OCI-LY1 (cell line): ENCODE data around the gene SV2C.

Source experiments
- EZH2 ChIP-seq: fragments of 200-600 bp; sonication (generic), shearing (Covaris generic); IDR thresholded peaks from 2 replicates; pipeline ENCODE4 v1.8.0; 2017; ENCODE audit warnings: borderline replicate concordance, mixed run types, mild to moderate bottlenecking, antibody characterized with exemption, low read length, moderate library complexity, mixed read lengths
- TF ChIP-seq, protein P1 (sequence below): fragments of 200-600 bp; sonication (generic), shearing (Covaris generic); IDR thresholded peaks from 2 replicates; pipeline ENCODE4 v1.5.1; 2017; ENCODE audit warnings: mild to moderate bottlenecking, antibody characterized with exemption, low read length, moderate library complexity, mixed read lengths

DNA sequence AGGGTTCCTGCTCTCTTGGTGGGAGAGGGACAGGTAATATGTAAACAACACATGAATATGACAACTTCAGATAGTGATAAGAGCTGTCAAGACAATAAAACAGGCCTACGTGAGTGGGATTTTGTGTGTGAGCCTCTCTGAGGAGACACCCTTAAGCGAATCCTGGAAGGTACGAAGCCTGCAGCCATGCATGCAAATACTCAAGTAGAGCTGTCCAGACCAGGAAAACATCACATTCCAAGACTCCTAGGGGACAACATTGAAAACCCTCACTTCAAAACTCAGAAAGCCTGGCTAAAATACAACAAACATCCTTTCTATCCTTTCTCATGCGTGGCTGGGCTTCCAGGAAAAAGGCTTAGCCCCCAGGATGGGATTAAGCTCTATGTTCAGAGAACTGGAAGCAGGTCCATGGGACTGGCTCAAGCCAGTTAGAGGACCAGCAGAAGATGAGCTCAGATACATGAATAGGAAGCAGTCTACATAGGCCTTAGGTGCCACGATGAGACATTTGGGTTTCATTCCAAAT lies 195.1 kb downstream of the SV2C start:
- no peak for TF ChIP-seq EZH2
- TF ChIP-seq, protein P1, sequence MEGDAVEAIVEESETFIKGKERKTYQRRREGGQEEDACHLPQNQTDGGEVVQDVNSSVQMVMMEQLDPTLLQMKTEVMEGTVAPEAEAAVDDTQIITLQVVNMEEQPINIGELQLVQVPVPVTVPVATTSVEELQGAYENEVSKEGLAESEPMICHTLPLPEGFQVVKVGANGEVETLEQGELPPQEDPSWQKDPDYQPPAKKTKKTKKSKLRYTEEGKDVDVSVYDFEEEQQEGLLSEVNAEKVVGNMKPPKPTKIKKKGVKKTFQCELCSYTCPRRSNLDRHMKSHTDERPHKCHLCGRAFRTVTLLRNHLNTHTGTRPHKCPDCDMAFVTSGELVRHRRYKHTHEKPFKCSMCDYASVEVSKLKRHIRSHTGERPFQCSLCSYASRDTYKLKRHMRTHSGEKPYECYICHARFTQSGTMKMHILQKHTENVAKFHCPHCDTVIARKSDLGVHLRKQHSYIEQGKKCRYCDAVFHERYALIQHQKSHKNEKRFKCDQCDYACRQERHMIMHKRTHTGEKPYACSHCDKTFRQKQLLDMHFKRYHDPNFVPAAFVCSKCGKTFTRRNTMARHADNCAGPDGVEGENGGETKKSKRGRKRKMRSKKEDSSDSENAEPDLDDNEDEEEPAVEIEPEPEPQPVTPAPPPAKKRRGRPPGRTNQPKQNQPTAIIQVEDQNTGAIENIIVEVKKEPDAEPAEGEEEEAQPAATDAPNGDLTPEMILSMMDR, result no peak
